HG03457 (cell line): ENCODE measurements around the gene MYG1.
"Not testable (repeated sequence)": the region's sequence is repeated elsewhere in the genome, so short reads cannot be mapped to it uniquely, and the experiment has no call there.

Experiments used
- ATAC-seq: cut with Tn5 transposase; IDR thresholded peaks from one replicate; pipeline ENCODE4 v1.9.1; 2021; ENCODE audit warnings: moderate number of reproducible peaks; ENCODE audit not compliant: unreplicated experiment

The MYG1 gene

DNA sequence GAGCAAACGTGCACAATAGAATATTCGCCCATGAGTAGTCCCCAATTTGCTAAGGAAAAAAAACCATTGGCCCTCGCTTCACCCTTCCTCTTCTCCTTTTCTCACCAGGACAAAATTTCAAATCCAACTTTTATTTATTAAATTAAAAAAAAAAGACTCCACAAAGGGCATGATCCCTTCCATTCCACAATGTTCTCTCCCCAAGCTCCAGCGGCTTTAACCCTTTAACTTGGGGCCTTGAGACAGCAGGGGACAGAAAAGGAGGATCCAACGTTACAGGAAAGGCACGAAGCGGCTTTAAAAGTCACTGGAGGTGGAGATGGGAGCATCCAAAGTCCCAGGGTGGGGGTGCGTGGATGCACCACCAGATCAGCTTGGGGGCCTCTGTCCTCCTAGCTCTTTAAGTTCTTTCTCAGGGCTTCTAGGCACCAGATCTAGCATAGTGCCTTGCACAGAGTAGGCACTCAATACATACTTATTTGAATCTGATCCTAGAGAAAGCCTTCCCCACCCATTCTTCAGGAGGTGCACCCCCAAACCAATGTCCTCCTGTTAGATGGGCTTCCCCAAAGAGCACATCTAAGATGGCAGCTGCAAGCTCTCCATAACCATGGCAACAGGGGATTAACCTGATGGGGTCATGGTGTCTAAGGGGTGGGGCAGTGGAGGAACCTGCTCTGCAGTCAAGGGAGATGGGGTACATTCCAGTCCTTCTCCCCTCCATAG is 27.1 kb downstream of the MYG1 start:
- ATAC-seq = no peak

DNA sequence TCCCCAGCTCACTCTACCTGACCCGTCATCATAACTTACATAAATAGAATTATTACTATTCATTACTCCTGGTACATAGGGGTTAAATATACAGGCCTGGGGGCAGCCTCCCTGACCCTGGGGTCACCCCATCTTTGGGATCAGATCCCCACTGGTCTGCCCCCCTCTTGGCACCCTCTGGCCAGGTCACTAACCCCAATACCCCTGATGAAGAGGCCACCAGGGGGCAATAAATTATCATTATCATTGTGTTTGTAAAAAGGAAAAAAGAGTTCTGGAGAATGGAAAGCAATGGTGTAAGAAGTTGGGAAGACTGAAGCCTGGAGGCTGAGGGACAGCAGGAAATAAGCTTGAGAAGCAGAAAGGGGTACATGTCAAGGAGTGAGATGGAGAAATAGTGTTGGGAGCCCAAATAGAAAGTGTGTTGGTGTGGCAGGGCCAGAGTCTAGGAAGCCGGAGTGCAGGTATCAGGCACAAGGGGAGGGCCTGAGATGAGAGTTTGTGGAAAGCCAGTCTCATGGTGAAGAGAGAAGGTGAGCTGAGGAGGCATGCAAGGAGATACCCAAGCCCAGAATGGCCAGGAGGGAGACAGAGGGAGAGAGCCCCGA is 28.0 kb downstream of the MYG1 start:
- ATAC-seq = no peak

DNA sequence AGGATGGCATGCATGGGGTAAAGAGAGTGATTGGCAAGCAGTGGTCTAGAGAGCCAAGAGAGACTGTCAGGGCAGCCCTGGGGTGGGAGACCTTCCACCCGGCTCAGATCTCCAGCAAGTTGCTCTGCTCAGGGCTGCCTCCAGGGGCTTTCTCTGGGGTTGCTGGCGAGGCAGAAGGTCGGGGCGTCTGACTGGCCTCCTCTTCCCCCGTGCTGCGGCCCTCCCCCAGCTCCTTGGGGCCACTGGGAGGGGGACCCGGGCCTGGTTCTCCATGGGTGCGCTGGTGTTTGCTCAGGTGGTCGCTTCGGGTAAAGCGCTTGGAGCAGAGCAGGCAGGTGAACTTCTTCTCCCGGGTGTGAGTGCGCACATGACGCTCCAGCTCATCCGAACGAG is 28.5 kb downstream of the MYG1 start:
- no peak for ATAC-seq

DNA sequence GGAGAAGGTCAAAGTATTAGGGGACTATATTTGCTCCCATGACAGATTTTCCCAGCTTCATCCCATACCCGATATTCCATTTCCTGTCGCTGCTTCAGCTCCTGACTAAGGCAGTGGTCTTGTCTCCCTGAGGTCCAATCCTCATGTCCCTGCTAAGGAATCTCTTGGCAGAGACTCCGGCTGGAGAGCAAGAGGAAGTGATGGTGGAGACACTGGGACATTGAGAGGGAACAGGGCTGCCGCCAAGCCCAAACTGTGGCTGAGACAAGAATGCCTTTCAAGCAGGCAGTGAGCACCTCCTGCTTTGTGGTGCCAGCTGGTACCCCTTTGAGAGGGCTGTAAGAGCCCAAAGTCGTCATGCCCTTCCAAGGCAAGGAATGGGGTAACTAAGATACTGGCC is 31.2 kb downstream of the MYG1 start:
- no peak for ATAC-seq

DNA sequence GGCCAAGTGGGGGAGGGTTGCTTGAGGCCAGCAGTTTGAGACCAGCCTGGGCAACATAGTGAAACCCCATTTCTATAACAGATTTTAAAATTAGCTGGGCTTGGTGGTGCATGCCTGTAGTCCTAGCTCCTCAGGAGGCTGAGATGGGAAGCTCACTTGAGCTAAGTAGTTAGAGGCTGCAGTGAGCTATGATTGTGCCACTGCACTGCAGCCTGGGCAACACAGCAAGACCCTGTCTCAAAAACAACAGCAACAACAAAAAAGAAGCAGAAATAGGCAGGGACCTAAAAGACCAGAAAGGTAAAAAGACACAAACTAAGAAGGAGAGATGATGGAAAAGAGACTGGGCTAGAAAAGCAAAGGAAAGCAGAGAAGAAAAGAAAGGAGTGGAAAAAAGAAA is 32.8 kb downstream of the MYG1 start:
- not testable (repeated sequence) for ATAC-seq

DNA sequence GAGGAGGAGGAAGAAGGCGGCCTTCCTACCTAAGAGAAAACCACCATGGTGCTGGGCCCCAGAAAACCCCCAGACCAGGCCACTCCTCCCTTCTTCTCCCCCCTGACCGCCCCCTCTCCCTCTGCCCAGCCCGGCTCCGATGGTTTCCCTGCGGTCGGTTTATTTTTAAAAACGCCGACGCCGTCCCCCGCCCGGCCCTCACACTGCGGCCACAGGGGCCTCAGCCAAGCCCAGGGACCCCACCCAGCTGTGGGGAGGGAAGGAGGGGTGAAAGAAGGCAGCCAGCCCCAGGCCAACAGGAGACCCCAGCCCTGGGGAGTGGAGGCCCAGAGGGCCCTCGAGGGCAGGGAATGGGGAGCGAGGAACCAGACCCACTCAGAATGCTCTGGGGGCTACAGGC is 33.2 kb downstream of the MYG1 start:
- no peak for ATAC-seq

DNA sequence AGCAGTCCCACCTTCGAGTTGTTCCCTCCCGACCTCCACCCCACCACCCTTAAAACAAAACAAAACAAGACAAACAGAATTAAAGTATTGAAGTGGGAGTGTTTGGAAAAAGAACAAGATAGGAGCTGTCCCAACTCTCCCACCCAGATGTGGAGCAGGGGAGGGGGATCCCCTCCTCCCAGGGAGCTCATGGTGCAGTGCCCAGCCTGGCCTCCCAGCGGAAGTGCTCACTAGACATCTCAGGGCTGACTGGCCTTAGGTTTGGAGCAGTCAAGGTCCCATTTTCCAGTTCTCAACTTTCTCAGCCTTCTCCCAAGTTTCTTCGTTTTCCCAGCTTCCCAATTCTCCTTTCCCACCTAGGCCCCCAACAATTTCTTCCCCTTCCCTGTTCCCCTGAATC is 33.8 kb downstream of the MYG1 start:
- no peak for ATAC-seq

DNA sequence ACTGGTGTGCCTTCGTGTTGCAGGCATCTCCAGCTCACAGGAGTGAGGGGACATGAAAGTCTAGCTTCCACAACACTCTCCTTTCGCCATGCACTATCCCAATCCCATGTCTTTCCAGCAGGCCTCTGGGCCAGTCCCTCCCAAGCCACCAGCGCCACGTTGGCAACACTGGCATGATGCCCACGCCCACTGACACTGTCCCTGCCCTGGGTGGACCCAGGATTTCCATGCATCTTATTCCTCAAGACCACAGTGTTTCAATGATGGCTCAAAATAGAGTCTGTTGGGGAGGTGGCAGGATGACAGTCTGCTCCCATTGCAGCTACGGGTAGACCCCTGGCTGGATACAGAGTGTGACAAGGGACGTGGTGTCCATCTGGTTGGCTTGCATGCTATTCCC is 34.4 kb downstream of the MYG1 start:
- ATAC-seq = no peak

DNA sequence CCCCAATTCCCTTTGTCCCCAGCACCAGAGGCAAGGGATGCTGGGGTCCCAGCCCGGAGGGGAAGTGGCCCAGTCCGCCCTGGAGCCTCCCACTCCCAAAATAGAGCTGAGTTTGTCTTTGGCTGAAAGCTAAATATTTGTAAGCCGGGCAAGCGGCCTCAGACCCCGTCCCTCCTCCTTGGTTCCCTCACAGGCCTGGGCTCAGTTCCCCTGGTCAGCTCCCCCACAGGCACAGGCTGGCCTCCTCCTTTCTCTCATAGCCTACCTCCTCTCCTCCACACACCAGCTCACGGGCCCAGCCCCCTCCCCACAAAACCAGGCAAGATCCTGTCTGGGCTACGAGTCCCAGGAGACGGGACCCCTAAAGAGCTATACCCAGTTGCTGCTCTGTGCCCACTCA is 35.3 kb downstream of the MYG1 start:
- ATAC-seq = no peak

DNA sequence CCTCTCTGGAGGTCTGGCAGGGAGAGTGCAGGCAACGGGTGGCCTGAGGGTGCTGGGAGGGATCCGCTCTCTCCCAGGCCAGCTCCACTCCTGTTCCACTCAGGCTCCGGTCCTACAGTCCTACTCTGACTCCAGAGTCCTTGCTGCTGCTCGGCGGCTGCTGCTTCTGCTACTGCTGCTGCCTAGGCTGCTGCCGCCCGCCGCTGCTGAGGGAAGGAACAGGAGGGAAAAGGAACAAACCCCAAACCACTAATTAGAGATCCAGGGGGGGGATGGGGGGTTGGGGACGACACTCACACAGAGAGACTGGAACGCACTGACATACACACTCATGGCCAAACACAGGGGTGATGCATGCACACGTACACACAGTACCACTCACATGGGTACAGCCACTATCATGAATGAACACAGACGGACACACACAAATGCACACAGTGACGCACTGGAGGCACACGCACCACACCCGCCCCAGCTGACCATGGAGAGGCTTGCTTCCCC is 36.7 kb downstream of the MYG1 start, which contains the start of gene SP7:
TSS of gene SP7 (minus strand) at position 174 of the 501 bp plus-strand sequence. CDS start 708 bp downstream, outside the sequence.
- ATAC-seq = no peak

DNA sequence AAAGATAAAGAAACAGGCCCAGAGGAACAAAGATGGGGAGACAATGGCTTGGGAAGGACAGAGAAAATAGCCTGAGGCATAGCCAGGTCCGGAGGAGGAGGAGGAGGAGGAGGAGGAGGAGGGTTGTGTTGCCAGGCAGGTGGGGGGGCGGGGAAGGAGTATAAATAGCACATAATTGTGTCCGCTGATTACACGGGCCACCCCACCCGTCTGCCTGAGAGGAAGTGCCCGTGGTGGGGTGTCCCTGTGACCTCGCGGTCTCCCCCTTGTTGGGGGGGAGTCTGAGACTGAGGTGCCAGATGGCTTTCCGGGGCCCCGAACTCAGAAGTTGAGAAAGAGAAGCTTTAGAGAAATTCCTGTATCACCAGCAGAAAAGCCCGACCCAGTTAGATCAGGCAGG is 38.5 kb downstream of the MYG1 start:
- ATAC-seq = no peak

DNA sequence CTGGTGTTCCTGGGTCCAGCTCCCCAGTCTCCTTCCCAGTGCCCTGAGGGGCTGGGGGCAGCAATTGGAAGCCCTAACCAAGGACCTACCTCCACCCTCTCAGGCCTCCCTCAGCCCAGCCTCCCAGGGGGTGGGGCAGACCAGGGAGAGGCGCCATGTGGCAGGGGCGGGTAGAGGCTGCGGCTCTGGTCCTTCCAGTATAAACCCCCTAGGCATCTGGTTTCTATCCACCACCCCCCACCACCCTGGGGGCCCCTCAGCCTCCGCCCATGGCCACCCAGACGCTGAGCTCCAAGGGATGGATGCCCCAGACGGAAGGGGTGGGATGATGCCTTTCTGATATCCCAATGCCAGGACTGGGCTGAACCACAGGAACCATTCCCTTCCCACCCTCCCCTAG is 39.4 kb downstream of the MYG1 start:
- no peak for ATAC-seq

DNA sequence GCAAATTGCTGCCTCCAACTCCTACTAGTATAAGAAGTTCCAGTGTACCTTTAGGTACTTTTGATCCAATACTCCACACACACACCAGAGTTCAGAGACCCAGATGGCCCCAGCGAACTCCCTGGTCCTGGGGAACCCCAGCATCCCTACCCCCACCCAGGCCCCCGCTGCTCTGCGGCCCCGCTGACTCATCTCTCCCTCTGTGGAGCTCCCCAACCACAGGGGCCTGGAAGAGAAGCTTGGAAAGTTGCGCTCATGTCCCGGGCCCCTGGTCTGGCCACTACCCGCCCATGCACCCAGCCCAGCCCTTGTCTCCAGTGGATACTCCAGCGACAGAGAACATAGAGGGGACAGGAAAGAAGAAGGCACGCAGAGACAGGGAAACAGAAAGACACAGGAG is 40.9 kb downstream of the MYG1 start:
- no peak for ATAC-seq

DNA sequence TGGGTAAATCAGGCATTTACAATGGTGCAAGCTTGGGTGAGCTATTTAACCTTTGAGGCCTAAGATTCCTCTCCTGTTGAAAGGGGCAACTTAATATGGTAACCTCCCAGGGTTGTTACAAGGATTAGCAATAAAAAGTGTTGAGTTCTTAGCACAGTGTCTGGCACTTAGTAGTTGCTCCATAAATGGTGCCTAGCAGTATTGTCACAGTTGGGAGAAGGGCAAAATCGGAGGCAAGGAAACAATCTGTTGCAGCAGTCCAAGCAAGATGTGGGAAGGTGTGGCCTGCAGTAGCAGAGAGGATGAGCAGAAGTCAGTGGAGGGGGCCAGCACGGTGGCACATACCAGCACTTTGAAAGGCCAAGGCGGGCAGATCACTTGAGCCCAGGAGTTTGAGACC is 44.0 kb downstream of the MYG1 start:
- no peak for ATAC-seq

DNA sequence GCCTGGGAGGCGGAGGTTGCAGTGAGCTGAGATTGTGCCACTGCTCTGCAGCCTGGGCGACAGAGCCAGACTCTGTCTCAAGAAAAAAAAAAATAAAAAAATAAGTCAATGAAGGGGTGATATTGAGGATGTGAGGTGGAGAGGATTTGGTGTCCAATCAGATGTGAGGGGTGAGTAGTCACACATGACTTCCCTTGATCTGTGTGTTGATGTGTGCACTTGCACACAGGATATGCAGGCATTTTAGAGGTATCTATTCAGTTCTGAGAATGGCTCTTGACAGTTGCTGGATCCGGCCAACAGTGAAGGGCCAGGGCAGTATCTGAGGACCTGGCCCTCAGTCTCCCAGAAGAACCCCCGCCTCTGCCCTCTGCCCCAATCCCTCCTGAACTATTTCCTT is 44.5 kb downstream of the MYG1 start:
- ATAC-seq = no peak

DNA sequence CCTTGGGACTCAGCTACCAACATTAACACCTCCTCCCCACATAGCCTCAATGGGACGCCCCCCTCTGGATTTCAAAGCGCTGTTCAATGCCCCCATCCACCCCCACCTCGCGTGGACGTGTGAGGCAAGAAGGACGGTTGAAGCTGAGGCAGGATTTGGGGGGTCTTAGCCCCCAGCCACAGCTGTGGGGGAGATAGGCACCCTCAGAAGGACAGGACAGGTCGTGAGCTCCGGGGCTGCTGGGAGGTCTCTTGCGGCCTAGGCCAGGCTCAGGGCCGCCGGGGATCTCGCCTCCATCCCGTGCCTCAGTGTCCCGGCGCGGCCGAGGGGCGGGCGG is 45.0 kb downstream of the MYG1 start:
- ATAC-seq = no peak

DNA sequence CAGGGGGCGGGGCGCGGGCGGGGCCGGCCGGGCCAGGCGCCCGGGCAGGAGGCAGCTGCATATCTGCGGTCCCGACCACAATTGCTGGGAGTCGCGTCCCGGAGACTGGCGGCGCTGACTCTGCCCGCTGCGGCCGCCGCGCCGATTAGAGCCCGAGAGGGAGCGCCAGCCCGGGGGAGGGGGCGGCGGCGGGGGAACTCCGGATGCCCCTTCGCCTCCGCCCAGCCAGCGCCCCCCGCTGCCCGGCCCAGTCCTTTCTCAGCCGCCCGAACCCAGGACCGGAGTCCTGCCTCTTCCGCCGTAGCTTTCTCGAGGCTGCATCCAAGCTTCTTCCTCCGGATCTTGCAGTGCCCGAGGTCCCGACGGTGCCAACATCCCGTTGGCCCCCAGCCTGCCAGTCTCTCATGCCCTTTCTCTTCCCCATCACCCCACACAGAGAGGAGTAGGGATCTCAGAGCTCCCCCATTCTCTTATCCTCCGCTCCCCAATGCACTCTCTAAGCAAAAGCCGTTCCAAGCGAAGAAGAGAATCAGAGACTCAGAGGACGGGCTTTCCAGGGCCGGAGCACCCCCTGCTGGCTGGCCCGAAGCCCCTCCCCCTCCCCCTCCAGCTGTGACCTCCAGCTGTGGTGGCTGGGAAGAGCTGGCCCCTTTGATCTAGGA is 45.5 kb downstream of the MYG1 start:
- peak; percentile 66 for ATAC-seq

DNA sequence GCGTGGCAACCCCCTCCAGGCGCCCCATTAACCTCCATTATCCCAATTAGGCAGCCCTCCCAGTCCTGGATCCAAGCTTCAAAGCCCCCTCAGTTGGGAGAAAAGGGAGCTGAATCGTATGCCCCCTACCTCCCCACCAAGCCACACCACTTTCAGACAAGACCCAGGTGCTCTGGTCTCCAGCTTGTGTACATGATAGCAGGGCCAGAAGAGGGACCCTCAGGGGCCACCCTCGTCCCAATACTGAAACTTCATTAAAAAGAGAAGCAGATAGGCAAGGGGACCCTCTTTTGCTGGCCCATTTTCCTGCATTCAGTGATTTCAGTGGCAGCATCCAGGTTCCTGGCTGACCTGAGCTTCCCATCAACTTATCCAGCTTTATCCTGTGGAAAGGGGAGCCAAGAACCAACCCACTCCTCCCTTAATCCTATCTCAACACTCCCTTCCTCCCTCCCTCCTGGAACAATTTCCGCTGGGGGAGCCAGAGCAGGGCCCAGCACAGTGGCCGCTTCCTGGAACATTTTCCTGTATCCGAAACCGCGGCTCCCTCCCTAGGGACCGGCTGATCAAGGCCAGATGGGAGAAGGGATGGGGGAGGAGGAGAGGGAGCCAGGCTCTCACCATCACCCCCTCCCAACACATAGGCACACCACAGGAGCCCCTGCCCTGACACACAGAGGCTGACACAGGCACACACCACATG is 46.1 kb downstream of the MYG1 start:
- ATAC-seq = no peak

DNA sequence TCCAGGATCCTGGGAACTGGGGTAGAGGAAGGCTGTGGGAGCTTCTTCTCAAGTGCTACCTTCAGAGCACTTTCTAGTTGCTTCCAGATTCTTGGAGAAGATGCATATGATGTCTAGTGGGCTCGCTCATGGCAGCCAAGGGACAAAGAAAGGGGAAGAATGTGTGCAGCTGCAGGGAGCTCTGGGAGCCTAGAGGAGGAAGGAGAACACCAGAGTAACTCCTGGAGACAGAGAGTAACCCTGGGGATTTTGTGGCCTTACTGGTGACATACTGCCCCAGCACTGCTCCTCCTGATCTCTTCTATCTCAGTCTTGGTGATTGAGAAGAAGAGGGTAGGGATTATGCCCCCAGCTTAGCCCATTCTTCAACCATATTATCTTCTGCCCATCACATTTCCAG is 47.0 kb downstream of the MYG1 start:
- no peak for ATAC-seq

DNA sequence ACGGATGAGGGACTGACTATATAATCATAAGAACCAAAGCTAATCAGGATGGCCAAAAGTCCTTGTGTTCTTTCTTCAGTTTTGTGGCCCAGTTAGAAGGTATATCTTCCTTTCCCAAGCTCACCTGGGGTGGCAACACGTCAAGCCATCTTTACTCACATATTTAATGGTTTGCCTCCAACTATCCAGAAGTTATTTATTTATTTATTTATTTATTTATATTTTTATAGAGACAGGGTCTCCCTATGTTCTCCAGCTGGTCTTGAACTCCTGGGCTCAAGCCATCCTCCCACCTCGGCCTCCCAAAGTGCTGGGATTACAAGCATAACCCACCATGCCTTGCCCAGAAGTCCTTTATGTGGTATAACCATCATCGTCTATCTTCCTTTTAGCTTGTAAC is 48.4 kb downstream of the MYG1 start:
- no peak for ATAC-seq

DNA sequence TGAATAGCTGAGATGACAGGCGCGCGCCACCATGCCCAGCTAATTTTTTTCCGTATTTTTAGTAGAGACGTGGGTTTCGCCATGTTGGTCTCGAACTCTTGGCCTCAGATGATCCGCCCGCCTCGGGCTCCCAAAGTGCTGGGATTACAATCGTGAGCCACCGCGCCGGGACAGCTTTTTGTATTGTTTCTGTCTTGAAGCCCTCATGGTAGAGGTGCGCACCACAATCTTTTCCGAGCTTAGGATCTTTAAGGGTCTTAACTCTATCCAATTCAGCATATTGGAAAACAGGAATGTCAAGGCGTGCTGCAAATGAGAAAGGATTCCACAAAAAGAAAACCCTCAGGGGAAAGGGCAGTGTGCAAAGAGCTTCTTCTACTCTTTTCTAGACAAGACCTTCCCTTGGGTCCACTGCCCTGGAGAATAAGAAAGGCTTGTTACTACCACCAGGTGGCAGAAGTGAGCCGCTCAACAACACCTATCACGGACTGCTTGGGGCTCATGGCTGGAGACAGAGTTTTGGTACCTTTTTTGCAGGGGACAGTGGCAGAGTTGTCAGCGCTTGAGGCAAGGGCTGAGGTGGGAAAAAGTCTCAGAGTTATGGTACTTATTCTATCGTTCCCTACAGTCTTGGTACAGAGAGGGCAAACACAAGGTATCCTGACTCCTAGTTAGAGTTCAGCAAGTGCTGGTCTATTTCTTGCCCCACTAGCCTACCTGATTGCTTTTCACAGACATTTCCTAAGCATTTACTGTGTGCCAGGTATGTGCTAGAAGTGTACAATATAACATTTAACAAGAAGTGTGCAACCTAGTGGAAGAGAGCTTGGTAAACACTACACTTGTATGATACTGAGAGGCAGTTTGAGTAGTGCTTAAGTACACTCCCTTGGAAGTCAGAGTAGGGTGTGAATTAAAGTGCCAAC is 53.1 kb downstream of the MYG1 start:
- ATAC-seq = no peak
